IPS-11a (cell line): ENCODE measurements around the gene SMAD6.
"Not testable (repeated sequence)": the region's sequence is repeated elsewhere in the genome, so short reads cannot be mapped to it uniquely, and the experiment has no call there.

Experiments used
- H3K4me3 ChIP-seq: one replicate; pipeline ENCODE4 v1.5.1; 2013; ENCODE audit warnings: low read depth, low read length, control low read depth

Gene SMAD6

DNA sequence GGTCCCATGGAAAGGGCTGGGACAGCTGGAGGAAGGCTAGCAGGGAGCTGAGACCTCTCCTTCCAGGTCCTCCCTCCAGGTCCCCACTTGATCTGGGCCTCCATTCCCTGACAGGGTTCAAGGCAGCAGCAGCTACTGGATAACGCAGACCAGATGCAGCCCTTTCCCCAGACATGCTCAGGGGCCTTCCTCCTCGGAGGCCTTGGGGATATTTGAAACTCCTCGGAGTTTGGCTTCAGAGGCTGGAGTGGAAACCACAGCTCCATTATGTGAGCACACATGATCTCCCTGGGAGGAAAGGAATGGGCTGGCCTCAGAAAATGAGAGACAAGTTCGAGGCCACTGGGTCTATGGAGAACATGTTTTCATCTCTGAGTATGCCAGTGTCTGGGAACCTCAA, 119.3 kb downstream of the SMAD6 start:
- no peak overlapping the region for H3K4me3 ChIP-seq

DNA sequence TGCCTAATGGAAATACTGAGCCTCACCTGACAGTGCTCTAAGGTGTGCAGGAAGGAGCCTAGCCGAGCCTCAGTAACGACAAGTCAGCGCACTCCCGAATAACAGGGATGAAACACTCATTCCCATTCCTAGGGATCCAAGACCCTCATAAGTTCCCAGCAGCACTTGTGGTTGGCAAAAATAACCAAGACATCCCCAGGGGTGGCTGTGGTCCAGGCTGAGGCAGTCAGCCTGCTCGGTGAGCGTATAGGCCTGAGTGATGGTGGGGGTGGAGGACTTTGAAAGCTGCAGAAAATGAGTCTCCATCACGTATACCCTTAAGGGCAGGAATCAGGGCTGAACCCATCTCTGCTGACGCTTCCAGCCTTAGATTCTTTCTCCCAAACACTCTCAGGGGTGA, 120.1 kb downstream of the SMAD6 start:
- H3K4me3 ChIP-seq, result no peak overlapping the region

DNA sequence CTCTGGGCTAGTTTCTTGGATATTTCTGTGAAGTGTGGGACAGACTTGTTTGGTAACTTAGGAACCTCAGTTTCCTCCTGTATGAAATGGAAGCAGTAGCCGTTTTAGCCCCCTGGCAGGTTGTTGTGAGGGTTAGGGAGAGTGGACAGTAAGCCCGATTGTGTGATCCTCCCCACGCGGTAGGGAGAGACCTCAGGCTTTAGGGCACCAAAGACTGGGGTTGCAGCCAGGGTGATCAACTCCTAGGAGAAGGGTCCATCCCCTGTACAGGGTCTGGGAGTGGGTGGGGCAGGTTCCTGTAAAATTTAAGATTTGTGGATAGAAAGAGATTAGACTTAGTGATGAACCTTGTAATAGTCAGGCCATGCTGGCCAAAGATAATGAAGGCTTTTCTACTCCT, 120.5 kb downstream of the SMAD6 start:
- no peak overlapping the region for H3K4me3 ChIP-seq

- no peak overlapping the region for H3K4me3 ChIP-seq
Measured at GRCh38 chr15:66823601-66824000, 121.6 kb downstream of the SMAD6 start.

DNA sequence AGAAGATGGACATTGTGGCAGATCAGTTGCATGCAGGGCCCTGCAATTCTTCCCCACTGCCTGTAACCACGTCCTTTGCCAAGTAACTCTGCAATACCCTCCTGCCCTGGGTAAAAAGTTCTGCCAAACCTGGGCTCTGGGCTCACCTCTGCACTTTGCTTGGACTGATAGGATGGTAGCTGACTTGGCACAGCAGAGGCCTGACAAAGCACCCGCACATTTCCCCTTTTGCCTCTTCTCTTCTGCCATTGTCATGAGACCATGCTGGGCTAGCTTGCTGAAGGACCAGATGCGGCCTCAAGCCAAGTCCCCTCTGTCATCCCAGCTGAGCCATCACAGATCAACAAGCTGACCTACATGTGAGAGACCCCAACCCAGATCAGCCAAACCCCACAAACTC, 122.4 kb downstream of the SMAD6 start:
- H3K4me3 ChIP-seq, result no peak overlapping the region

DNA sequence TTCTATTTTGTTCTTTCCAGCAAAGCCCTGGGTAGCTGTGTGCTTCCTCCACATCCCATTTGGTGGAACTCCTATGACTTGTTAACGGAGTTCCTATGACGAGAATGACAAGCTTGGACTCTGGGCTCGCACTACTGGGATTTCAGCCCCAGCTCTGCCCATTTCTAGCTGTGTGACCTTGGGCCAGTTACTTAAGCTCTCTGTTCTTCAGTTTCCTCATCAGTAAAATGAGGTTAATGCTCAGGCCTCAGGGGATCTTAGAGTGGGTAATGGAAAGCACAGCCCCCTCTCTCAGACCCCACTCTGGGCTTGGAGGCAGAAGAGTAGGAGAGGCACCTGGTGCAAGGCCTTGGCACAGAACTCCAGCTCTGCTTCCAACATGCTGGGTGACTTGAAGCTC, 123.1 kb downstream of the SMAD6 start:
- no peak overlapping the region for H3K4me3 ChIP-seq

DNA sequence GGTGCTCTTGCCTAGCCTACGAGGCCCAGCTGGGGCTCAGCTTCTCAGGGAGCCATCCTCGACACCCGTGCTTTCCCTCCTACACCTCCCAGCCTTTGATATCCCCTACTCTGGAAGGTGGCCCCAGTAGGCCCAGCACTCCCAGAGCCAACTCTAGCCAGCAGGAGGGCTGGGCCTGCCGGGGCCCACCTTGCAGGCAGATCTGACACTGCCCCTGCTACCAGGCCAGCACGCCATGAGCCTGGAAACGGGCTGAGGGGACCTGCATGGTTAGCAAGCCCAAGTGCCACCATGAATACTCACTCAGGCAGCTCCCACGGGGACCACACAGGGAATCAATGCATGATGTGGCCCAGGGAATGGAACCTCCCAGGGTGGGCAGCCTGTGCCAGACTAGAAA, 123.7 kb downstream of the SMAD6 start:
- no peak overlapping the region for H3K4me3 ChIP-seq

- H3K4me3 ChIP-seq, result no peak overlapping the region
Measured at GRCh38 chr15:66826507-66826906, 124.5 kb downstream of the SMAD6 start.

DNA sequence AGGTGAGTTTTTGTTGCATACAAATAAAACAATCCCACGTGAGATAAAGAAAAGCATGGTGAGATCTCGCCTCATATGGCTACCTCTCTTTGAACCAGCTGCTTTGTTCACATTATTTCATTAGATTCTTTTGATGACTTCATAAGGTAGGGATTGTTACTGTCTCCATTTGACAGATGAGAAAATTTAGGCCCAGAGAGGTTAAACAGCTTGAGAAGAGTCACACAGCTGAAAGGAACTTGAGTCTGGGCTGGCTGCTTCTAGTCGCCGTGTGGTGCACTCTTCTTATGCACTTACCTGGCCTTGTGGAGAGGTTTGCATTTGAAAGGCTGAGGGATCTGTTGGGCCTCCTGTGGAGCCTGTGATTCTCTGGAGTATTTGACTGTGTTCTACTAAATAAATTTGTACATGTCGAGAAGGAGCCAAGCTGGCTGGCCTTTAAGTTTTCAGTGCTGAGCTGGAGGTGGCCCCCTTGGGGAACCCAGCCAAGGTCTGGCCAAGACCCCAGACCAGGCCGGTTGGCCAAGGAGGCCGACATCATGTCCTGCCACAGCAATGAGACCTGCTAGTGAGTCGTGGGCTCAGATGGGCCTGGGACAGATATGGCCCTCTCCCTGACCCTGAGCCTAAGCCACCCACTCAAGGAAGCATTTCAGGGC, 125.1 kb downstream of the SMAD6 start:
- no peak overlapping the region for H3K4me3 ChIP-seq

DNA sequence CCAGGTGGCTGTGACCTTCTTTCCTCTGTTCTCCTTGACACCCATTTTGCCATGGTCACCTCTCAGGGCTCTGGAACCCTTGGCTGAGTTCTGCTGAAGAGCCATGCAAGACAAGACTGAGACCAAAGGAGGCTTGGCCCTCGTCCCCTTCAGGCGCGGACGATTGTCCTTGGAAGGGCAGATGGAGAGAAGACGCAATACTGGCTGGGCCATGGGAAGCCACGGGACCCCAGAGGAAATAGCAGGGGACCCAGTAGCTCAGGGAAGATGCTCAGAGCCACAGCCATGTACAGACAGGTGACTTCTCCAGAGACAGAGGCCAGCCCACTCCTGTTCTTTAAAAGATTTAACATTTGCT, 125.6 kb downstream of the SMAD6 start:
- H3K4me3 ChIP-seq, result no peak overlapping the region

- H3K4me3 ChIP-seq, result not testable (repeated sequence)
Measured at GRCh38 chr15:66828817-66829541, 126.9 kb downstream of the SMAD6 start.

DNA sequence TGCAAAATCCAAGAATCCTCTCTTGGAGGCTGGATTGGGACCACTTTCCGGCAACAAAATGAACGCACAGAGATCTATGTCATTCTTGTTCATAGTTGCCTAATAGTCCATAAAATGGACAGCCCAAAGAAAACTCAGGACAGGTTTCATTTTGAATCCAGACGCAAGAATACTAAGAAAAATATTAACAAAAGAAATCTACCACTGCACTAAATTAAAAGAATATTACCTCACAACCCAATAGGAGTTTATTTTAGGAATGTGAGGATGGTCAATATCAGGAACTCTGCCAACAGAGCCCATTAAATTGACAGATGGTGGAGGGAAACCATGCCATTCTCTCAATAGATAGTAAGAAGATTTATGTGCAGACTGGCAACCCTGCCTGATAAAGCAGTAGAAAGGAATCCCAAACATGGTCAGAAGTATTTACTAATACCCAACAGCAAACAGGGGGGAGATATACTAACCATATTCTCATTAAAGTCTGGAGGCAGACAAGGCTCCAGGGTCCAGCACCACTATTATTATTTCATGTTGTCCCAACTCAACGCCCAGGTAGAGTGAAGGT, 127.6 kb downstream of the SMAD6 start:
- no peak overlapping the region for H3K4me3 ChIP-seq

- no peak overlapping the region for H3K4me3 ChIP-seq
Measured at GRCh38 chr15:66830358-66830757, 128.3 kb downstream of the SMAD6 start.

DNA sequence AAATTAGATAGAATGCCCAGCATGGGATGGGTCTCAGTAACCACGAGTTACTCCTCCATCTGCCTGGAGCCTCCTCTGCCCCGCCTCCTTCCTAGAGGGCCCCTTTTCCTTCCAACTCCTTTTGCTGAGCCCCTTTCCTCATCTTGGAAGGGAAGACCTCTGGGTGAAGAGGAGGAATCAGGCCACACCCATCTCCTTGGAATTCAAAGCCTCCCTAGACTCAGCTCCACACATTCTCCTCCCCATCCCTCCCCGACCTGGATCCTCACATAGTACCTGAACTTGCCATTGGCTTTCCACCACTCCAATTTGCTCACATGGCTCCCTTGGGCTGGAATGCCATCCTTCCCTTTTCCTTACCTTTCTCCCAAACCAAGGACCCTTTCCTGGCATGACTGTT, 128.8 kb downstream of the SMAD6 start:
- H3K4me3 ChIP-seq, result no peak overlapping the region

DNA sequence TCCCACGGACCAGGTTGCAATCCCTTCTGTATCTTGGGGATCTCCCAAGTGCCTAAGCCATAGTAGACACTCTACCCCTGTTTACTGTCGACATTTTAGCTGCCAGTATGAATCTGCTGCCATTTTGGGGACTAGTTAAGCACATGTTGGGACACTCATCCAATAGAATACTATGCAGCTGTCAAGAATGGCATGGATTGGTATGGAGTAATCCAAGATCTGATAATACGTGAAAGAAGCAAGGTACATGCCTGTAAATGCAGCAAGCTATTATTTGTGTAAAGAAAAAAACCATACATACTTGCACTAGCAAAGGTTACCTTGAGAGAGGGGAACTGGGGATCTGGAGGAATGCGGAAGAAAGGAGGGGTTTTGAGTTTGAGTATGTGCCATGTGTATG, 129.3 kb downstream of the SMAD6 start:
- no peak overlapping the region for H3K4me3 ChIP-seq

DNA sequence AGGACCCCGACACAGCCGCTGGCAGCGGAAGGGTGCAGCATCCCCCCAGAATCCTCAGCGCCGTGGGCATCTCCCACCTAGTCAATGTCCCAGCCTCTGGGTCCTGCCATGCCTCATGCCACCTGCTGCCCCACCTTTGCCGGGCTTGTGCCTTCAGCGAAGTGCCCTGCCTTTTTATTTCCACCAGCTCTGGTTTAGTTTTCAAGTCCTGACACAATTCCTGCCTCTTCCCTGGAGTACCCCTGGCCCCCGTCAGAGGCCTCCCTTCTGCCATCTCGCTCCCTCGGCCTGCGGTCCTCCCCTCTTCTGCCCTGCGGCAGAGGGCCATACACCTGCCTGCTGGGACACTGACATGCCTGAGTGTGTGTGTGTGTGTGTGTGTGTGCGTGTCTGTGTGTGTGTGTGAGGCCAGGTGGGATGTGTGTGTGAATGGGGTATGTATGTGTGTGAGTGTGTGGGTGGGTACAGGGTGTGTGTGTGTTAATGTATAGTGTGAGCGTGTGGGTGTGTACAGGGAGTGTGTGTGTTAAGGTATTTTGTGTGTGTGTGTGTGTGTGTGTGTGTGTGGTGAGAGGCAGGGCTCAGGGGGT, 129.9 kb downstream of the SMAD6 start:
- no peak overlapping the region for H3K4me3 ChIP-seq
